Motor neuron (in vitro differentiated cells): ENCODE results near the gene LPIN2. TPM values are rescaled to one million over a fixed set of nuclear protein-coding genes. Genes with fewer than 3 reads are reported as not detected.

ENCODE experiments used
- ATAC-seq, 8 experiments: fragments of 200-7000 bp; cut with Tn5 transposase; replicated peaks in 6 of 8; 2 replicates each; pipeline ENCODE4 v1.8.0; 2021; ENCODE audit warnings: mild to moderate bottlenecking in 8 of 8, moderate library complexity in 8 of 8
- H3K27ac ChIP-seq, 2 donors: fragments of 250-450 bp; sonication (Bioruptor Pico); 2 replicates each; pipeline ENCODE4 v1.9.0; 2021; ENCODE audit warnings: antibody characterized with exemption in 2 of 2, mild to moderate bottlenecking in 2 of 2, moderate library complexity in 1 of 2
- H3K4me1 ChIP-seq, 2 donors: fragments of 250-450 bp; sonication (Bioruptor Pico); replicated peaks in 1 of 2; 2 replicates each; pipeline ENCODE4 v1.6.1; 2021; ENCODE audit warnings: antibody characterized with exemption in 2 of 2, mild to moderate bottlenecking in 2 of 2, moderate library complexity in 1 of 2
- H3K4me3 ChIP-seq, 5 donors: fragments of 250-450 bp; sonication (Bioruptor Pico); 2 replicates each; pipeline ENCODE4 v1.9.0; 2021; ENCODE audit warnings: antibody characterized with exemption in 5 of 5, mild to moderate bottlenecking in 5 of 5, moderate library complexity in 4 of 5
- whole genome bisulfite sequencing, 10 experiments: fragments of 450-650 bp; shearing (Covaris generic); methylation state at CpG; one replicate each; pipeline ENCODE4 v1.0.0; 2022; 5-methylcytosine and 5-hydroxymethylcytosine counted together
- in situ Hi-C, 9 experiments: fragments of 400-800 bp; cut with MboI; loops; one replicate each; pipeline ENCODE4 v1.15.0; 2021; ENCODE audit warnings: low sequenced_read_pairs in 9 of 9, low pct_unique_long_range_greater_than_20kb in 2 of 9; ENCODE audit not compliant: unreplicated experiment in 9 of 9
- total RNA-seq, 8 experiments: library from RNA; unstranded; fragments of 300-600 nt; gene quantifications; 2 replicates each; pipeline versions ENCODE4 v1.2.3 to v1.2.4, GENCODE V29; 2022

Gene LPIN2
- total RNA-seq, 8 experiments from 2014 or later = 9.6 to 33.4 (median 13.0) TPM

DNA sequence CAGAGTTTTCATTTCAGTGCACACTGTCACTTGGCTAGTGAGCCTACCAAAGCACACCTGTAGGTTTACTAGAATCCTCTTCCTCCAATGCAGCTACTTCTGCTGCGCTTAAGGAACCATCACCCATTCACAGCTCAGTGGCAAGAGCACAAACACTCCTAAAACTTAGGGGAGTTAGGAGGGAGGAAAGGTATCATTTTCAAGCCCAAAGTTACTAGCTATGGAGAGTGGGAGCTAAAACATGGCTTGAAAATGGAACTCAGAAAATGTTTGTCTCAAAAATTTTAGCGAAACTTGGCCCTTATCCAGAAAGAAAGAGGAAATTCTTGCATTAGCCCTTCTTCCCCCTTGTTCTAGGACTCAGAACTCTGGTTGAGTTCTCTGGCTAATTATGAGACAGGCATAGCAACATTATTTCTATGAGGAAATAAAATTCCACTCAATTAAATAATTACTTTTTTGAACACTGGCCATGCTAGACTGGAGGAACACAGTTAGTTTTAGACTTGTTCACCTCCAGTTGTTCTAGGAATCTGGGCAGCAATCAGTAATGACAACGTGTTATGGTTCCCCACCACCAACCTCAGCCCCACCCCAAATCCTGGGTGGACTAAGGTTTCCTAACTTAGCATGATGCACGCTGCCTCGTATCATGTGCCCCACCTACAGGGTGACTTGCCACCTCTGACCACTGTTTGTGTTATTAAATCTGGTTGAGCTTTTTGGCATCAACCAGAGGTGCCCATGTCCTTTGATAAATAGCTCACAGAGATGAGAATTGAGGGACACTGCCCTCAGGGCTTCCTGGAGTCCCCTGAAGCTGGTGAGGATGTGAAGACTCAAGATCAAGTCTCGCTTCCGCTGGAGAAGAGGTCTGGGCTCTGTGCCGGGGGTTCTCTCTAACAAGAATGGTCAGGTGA lies 32.8 kb downstream of the LPIN2 start:
- Histone ChIP-seq H3K27ac (no peak overlapping the region), H3K4me3 (no peak overlapping the region), H3K4me1 (peaks cover 9 to 10% of the 10 kb centered on the region in 2 donors)
- in situ Hi-C loops = no loop called here
- ATAC-seq = peak in 3 of 8 experiments; percentile 16 to 52 (median 19)
- 13 to 100% (median 80%) methylated on average over 1 to 6 of the region's 8 CpGs; no CpG with 5 or more reads in 1 of the 10 experiments for WGBS, 10 experiments

- in situ Hi-C loops = no loop called here
- H3K27ac ChIP-seq = no peak overlapping the region
- peaks cover 9 to 10% of the 10 kb centered on the region in 2 donors for H3K4me1 ChIP-seq
- peak in 1 of 8 experiments; percentile 23 for ATAC-seq
- 38 to 100% (median 93%) methylated on average over 1 to 3 of the region's 3 CpGs; no CpG with 5 or more reads in 4 of the 10 experiments for WGBS, 10 experiments
- no peak overlapping the region for H3K4me3 ChIP-seq
These were observed 33.8 kb downstream of the LPIN2 start for GRCh38 chr18:2979129-2979528.

GRCh38 chr18:2978661-2979106 lies 34.3 kb downstream of the LPIN2 start:
- Histone ChIP-seq H3K27ac (no peak overlapping the region), H3K4me1 (peaks cover 9 to 10% of the 10 kb centered on the region in 2 donors), H3K4me3 (no peak overlapping the region)
- in situ Hi-C loops = no loop called here
- WGBS, 10 experiments = 0 to 92% (median 22%) methylated on average over 1 to 3 of the region's 3 CpGs; no CpG with 5 or more reads in 6 of the 10 experiments
- peak in 3 of 8 experiments; percentile 9 to 53 (median 35) for ATAC-seq

DNA sequence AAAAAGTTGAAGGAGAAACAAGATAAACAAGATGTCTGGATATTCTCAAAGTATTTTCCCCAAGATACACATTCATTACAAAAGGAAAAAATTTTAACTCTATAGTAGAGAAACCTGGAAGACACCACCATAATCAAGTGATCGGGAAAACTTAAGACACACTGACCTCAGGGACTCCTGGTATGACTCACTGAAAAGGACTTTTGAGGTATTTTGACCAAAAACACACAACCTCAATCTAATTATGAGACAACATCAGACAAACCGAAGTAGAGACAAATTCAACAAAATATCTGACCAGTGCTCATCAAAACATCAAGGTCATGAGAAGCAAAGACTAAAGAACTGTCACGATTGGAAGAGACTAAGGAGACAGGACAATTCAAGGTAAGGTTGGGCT lies 34.7 kb downstream of the LPIN2 start:
- Histone ChIP-seq H3K4me3 (no peak overlapping the region), H3K4me1 (peaks cover 9% of the 10 kb centered on the region in 2 donors), H3K27ac (no peak overlapping the region)
- in situ Hi-C loops = no loop called here
- WGBS, 10 experiments = 14 to 100% (median 88%) methylated on average over 1 to 3 of the region's 3 CpGs; no CpG with 5 or more reads in 1 of the 10 experiments
- ATAC-seq = no peak

- Histone ChIP-seq H3K27ac (no peak overlapping the region), H3K4me1 (peaks cover 3 to 10% of the 10 kb centered on the region in 2 donors), H3K4me3 (no peak overlapping the region)
- 88 to 100% (median 100%) methylated on average over 2 to 6 of the region's 8 CpGs for WGBS, 10 experiments
- no peak for ATAC-seq
- in situ Hi-C loops = no loop called here
These were observed 36.5 kb downstream of the LPIN2 start for GRCh38 chr18:2976218-2977132.

GRCh38 chr18:2974731-2975130 lies 38.2 kb downstream of the LPIN2 start:
- WGBS, 10 experiments = 97 to 100% (median 100%) methylated on average over 1 to 3 of the region's 3 CpGs; no CpG with 5 or more reads in 5 of the 10 experiments
- Histone ChIP-seq H3K27ac (no peak overlapping the region), H3K4me3 (no peak overlapping the region), H3K4me1 (peaks cover 0 to 5% of the 10 kb centered on the region in 2 donors)
- peak in 1 of 8 experiments; percentile 24 for ATAC-seq
- in situ Hi-C loops = no loop called here

DNA sequence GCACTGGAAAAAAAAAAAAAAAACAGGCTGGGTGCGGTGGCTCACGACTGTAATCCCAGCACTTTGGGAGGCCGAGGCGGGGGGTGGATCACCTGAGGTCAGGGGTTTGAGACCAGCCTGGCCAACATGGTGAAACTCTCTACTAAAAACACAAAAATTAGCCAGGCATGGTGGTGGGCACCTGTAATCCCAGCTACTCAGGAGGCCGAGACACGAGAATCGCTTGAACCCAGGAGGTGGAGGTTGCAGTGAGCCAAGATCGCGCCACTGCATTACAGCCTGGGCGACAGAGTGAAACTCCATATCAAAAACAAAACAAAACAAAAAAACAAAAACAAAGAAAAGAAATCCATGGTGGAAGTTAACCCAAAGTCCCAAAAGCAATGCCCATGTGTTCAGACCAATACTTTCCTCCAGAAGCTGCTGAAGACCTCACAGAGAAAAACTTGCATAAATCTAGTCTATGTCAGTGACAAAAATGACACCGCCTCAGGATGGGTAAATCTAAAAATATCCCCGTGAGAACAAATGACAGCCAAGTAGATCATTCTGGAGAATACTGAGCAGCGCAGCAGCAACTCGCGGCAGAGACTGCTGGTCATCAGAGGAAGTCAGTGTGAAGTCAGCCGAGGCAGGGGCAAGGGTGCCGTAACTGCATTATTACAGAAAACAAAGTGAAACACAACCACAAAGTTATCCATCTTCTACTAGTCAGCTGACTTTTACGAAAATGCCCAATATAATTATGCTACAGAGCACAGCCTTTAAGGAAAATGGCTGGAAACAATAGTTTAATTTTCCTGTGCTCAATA lies 41.0 kb downstream of the LPIN2 start:
- peaks cover 0 to 5% of the 10 kb centered on the region in 2 donors for H3K4me1 ChIP-seq
- H3K27ac ChIP-seq = no peak overlapping the region
- no peak overlapping the region for H3K4me3 ChIP-seq
- in situ Hi-C loops = no loop called here
- WGBS, 10 experiments = 68 to 97% (median 81%) methylated on average over 3 to 18 of the region's 18 CpGs
- peak in 5 of 8 experiments; percentile 50 to 79 (median 65) for ATAC-seq

DNA sequence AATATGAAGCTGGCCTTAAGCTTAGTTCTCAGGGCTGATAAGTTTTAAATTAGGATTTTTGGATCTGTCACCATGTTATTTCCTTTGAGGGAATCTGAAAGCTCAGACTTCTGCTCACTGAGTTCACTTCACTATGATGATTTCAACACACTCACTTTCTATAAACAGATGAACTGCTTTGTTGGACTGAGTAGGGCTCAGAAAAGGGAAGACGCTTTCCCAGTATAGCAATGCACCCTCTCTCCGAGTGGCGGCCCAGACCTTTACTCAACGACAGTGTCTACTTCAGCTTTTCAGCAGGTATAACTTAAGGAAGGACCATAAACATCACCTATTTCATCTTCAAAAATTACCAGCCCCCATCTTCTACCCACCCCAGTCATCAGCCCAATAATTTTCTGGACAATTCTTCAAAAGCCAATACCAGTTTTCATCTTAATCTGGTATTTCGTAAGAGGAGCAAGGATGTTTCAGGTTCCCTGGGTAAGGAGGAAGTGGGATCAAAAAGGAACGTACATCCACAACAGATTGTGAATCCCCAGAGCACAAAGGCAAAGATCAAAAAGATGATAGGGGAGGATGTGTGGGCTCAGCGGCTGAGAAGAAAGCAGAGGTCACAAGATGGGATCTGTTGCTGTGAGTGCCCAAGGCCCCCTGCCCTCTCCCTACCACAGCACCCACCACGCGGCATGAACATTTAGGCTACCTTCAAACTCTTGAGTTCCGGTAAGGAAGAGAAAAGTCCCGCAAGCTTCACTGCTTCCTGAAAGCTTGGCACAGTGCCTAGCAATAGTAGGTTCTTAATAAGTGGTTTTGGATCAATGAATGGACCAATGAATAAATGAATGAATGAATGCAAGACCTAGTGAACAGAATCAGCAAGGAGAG lies 41.9 kb downstream of the LPIN2 start:
- in situ Hi-C loops = no loop called here
- Histone ChIP-seq H3K27ac (no peak overlapping the region), H3K4me1 (peaks cover 0 to 5% of the 10 kb centered on the region in 2 donors), H3K4me3 (no peak overlapping the region)
- ATAC-seq = no peak
- 91 to 100% (median 94%) methylated on average over 2 to 9 of the region's 11 CpGs; no CpG with 5 or more reads in 1 of the 10 experiments for WGBS, 10 experiments

GRCh38 chr18:2970344-2970743 lies 42.6 kb downstream of the LPIN2 start:
- WGBS, 10 experiments = 90 to 100% (median 100%) methylated on average over 1 to 3 of the region's 3 CpGs; no CpG with 5 or more reads in 5 of the 10 experiments
- in situ Hi-C loops = no loop called here
- Histone ChIP-seq H3K4me1 (peaks cover 0 to 5% of the 10 kb centered on the region in 2 donors), H3K4me3 (no peak overlapping the region), H3K27ac (no peak overlapping the region)
- ATAC-seq = no peak

- 83 to 100% (median 100%) methylated on average over 1 to 3 of the region's 3 CpGs; no CpG with 5 or more reads in 1 of the 10 experiments for WGBS, 10 experiments
- ATAC-seq = no peak
- Histone ChIP-seq H3K4me1 (peaks cover 0 to 5% of the 10 kb centered on the region in 2 donors), H3K27ac (no peak overlapping the region), H3K4me3 (no peak overlapping the region)
- in situ Hi-C loops = no loop called here
These were observed 43.2 kb downstream of the LPIN2 start for GRCh38 chr18:2969695-2970094.

- Histone ChIP-seq H3K27ac (no peak overlapping the region), H3K4me3 (no peak overlapping the region), H3K4me1 (peaks cover 0 to 5% of the 10 kb centered on the region in 2 donors)
- no peak for ATAC-seq
- WGBS, 10 experiments = 63 to 100% (median 100%) methylated on average over 1 of the region's 1 CpG; no CpG with 5 or more reads in 2 of the 10 experiments
- in situ Hi-C loops = no loop called here
These were observed 44.3 kb downstream of the LPIN2 start for GRCh38 chr18:2968606-2969005.
